Stomach (tissue), 4 donors: ENCODE measurements around the gene CENPN.

Source experiments
- EP300 ChIP-seq: sonication (generic); formaldehyde crosslinking; IDR thresholded peaks from one replicate; pipeline ENCODE4 v1.6.1; 2017; ENCODE audit warnings: antibody characterized with exemption
- POLR2A ChIP-seq, 4 donors: fragments of 450-650 bp; IDR thresholded peaks; one replicate each; pipeline ENCODE4 v1.6.1; 2016; ENCODE audit warnings: antibody characterized with exemption in 4 of 4, control low read depth in 2 of 4, mild to moderate bottlenecking in 1 of 4, moderate library complexity in 1 of 4
- TF ChIP-seq, protein P1 (sequence below), 7 experiments: fragments of 450-650 bp in 4 of 7; fragments of 200-600 bp in 3 of 7; sonication (generic) in 3 of 7; IDR thresholded peaks; one replicate each; pipeline ENCODE4 v1.5.1; 2016 to 2019; ENCODE audit warnings: antibody characterized with exemption in 7 of 7, control low read depth in 2 of 7, mild to moderate bottlenecking in 1 of 7

DNA sequence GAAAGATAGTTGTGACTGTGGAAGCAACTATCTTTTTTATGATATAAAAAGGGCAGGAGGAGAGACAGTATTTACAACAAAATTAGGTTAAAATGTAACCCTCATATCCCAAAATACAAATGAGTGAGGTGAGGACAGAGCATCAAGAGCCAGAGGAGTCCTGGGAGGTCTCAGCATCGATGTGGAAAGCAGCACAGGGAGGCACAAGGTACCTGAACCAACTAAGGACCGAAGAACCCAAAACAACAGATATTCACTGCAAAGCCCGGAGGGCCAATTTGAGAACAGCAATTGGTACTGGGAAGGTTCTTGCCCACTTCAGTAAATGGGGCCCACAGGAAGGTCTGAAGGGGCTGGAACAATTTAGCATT, 37.9 kb upstream of the CENPN start:
- TF ChIP-seq POLR2A (IDR thresholded peaks at IDR 0.05) (no peak), EP300 (no peak)
- TF ChIP-seq, protein P1, sequence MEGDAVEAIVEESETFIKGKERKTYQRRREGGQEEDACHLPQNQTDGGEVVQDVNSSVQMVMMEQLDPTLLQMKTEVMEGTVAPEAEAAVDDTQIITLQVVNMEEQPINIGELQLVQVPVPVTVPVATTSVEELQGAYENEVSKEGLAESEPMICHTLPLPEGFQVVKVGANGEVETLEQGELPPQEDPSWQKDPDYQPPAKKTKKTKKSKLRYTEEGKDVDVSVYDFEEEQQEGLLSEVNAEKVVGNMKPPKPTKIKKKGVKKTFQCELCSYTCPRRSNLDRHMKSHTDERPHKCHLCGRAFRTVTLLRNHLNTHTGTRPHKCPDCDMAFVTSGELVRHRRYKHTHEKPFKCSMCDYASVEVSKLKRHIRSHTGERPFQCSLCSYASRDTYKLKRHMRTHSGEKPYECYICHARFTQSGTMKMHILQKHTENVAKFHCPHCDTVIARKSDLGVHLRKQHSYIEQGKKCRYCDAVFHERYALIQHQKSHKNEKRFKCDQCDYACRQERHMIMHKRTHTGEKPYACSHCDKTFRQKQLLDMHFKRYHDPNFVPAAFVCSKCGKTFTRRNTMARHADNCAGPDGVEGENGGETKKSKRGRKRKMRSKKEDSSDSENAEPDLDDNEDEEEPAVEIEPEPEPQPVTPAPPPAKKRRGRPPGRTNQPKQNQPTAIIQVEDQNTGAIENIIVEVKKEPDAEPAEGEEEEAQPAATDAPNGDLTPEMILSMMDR (IDR thresholded peaks at IDR 0.05): no peak
